Astrocyte (in vitro differentiated cells and primary cell): ENCODE results near the gene AGBL4. TPM values are rescaled to one million over a fixed set of nuclear protein-coding genes. Genes with fewer than 3 reads are reported as not detected.
"Not testable (repeated sequence)": the region's sequence is repeated elsewhere in the genome, so short reads cannot be mapped to it uniquely, and the experiment has no call there.

Experiments used
- DNase-seq: peaks from one replicate; pipeline ENCODE4 v3.0.0-alpha.2; 2010; ENCODE audit warnings: low read depth
- FAIRE-seq: peaks from 2 replicates; lab custom pipeline; 2011; peaks lifted over from hg19 to GRCh38; lab: Jason Lieb, UNC
- H2AFZ ChIP-seq: 2 replicates; pipeline ENCODE4 v1.6.0; 2012; ENCODE audit warnings: low read depth, low read length, inconsistent platforms
- H3K27ac ChIP-seq: 2 replicates; pipeline ENCODE4 v1.5.1; 2011; ENCODE audit warnings: low read depth, low read length, inconsistent platforms
- H3K27me3 ChIP-seq: 2 replicates; pipeline ENCODE4 v1.6.0; 2011; ENCODE audit warnings: low read length, inconsistent platforms; ENCODE audit not compliant: insufficient read depth
- H3K36me3 ChIP-seq: 2 replicates; pipeline ENCODE4 v1.5.1; 2011; ENCODE audit warnings: low read length, inconsistent platforms; ENCODE audit not compliant: insufficient read depth
- H3K4me1 ChIP-seq: 2 replicates; pipeline ENCODE4 v1.5.1; 2011; ENCODE audit warnings: low read length, inconsistent platforms; ENCODE audit not compliant: insufficient read depth
- H3K4me2 ChIP-seq: 2 replicates; pipeline ENCODE4 v1.6.0; 2012; ENCODE audit warnings: low read length, inconsistent platforms
- H3K4me3 ChIP-seq: 2 replicates; pipeline ENCODE4 v1.5.1; 2011; ENCODE audit warnings: low read depth, mild to moderate bottlenecking, low read length, inconsistent platforms; ENCODE audit not compliant: insufficient read depth
- H3K79me2 ChIP-seq: 2 replicates; pipeline ENCODE4 v1.6.0; 2012; ENCODE audit warnings: mild to moderate bottlenecking, low read length, inconsistent platforms; ENCODE audit not compliant: insufficient read depth
- H3K9ac ChIP-seq: 2 replicates; pipeline ENCODE4 v1.6.0; 2012; ENCODE audit warnings: mild to moderate bottlenecking, low read length, inconsistent platforms
- H3K9me3 ChIP-seq: 2 replicates; pipeline ENCODE4 v1.5.1; 2012; ENCODE audit warnings: low read depth, mild to moderate bottlenecking, low read length, inconsistent platforms; ENCODE audit not compliant: insufficient read depth
- H4K20me1 ChIP-seq: 2 replicates; pipeline ENCODE4 v1.6.0; 2012; ENCODE audit warnings: low read length, inconsistent platforms; ENCODE audit not compliant: insufficient read depth
- H3K27ac Mint-ChIP-seq: one replicate; pipeline ENCODE4 v1.8.0; 2021; ENCODE audit warnings: mild to moderate bottlenecking, mixed read lengths; ENCODE audit not compliant: unreplicated experiment
- H3K27me3 Mint-ChIP-seq: one replicate; pipeline ENCODE4 v1.8.0; 2021; ENCODE audit warnings: low read depth, mixed read lengths; ENCODE audit not compliant: unreplicated experiment
- H3K36me3 Mint-ChIP-seq: one replicate; pipeline ENCODE4 v1.8.0; 2021; ENCODE audit warnings: low read depth, mixed read lengths; ENCODE audit not compliant: unreplicated experiment
- H3K4me1 Mint-ChIP-seq: one replicate; pipeline ENCODE4 v1.8.0; 2021; ENCODE audit warnings: low read depth, mixed read lengths; ENCODE audit not compliant: unreplicated experiment
- H3K4me3 Mint-ChIP-seq: one replicate; pipeline ENCODE4 v1.8.0; 2021; ENCODE audit warnings: mild to moderate bottlenecking, moderate library complexity, mixed read lengths; ENCODE audit not compliant: unreplicated experiment
- H3K9me3 Mint-ChIP-seq: one replicate; pipeline ENCODE4 v1.8.0; 2021; ENCODE audit warnings: mild to moderate bottlenecking, mixed read lengths; ENCODE audit not compliant: unreplicated experiment
- CTCF ChIP-seq: IDR thresholded peaks from 2 replicates; pipeline ENCODE4 v1.5.1; 2011; ENCODE audit warnings: low read depth, mild to moderate bottlenecking, inconsistent platforms, low read length, moderate library complexity; ENCODE audit not compliant: insufficient read depth
- EZH2 ChIP-seq: IDR thresholded peaks from 2 replicates; pipeline ENCODE4 v1.6.1; 2012; ENCODE audit warnings: mild to moderate bottlenecking, low read length, inconsistent platforms; ENCODE audit not compliant: insufficient read depth
- total RNA-seq: library from RNA; stranded (reverse); gene quantifications from 2 replicates; pipeline ENCODE4 v1.2.1, GENCODE V29; 2021

Gene AGBL4
- total RNA-seq, 1 donor from 2014 or later = not detected

GRCh38 chr1:49293016-49293415 is 730.7 kb downstream of the AGBL4 start:
- H3K9me3 ChIP-seq = peaks cover 9% of the 10 kb centered on the region
- no peak overlapping the region for H3K27ac ChIP-seq
- H3K9ac ChIP-seq = no peak overlapping the region
- DNase-seq (no peak), FAIRE-seq (no peak)
- H3K36me3 Mint-ChIP-seq = no peaks in the 10 kb centered on the region
- H3K36me3 ChIP-seq = no peaks in the 10 kb centered on the region
- no peaks in the 10 kb centered on the region for H3K4me1 Mint-ChIP-seq
- H3K4me1 ChIP-seq = no peaks in the 10 kb centered on the region
- no peaks in the 10 kb centered on the region for H4K20me1 ChIP-seq
- H3K4me2 ChIP-seq = no peak overlapping the region
- no peak for TF ChIP-seq CTCF
- TF ChIP-seq EZH2 = no peak
- no peak overlapping the region for H3K27ac Mint-ChIP-seq
- H3K79me2 ChIP-seq = no peaks in the 10 kb centered on the region
- H2AFZ ChIP-seq = no peak overlapping the region
- H3K9me3 Mint-ChIP-seq = peaks cover 8% of the 10 kb centered on the region
- H3K4me3 Mint-ChIP-seq = no peak overlapping the region
- H3K27me3 ChIP-seq = no peaks in the 10 kb centered on the region
- H3K4me3 ChIP-seq = no peak overlapping the region
- no peaks in the 10 kb centered on the region for H3K27me3 Mint-ChIP-seq

GRCh38 chr1:49257211-49258049 is 766.3 kb downstream of the AGBL4 start:
- not testable (repeated sequence) for H3K27me3 Mint-ChIP-seq, H3K27me3 ChIP-seq, H3K4me1 Mint-ChIP-seq, H3K27ac ChIP-seq, H4K20me1 ChIP-seq, H3K4me3 Mint-ChIP-seq, H3K27ac Mint-ChIP-seq, H3K4me1 ChIP-seq, H2AFZ ChIP-seq, H3K36me3 Mint-ChIP-seq, H3K36me3 ChIP-seq, H3K9me3 Mint-ChIP-seq, H3K4me3 ChIP-seq, DNase-seq, H3K9me3 ChIP-seq, H3K79me2 ChIP-seq, H3K9ac ChIP-seq, H3K4me2 ChIP-seq, FAIRE-seq

GRCh38 chr1:49252917-49253316 is 770.8 kb downstream of the AGBL4 start:
- H3K9me3 ChIP-seq = no peaks in the 10 kb centered on the region
- no peaks in the 10 kb centered on the region for H3K79me2 ChIP-seq
- H3K27ac ChIP-seq = no peak overlapping the region
- no peak overlapping the region for H3K9ac ChIP-seq
- no peak overlapping the region for H3K27ac Mint-ChIP-seq
- H3K36me3 Mint-ChIP-seq = no peaks in the 10 kb centered on the region
- no peak overlapping the region for H3K4me3 Mint-ChIP-seq
- FAIRE-seq = no peak
- H3K4me3 ChIP-seq = no peak overlapping the region
- H2AFZ ChIP-seq = no peak overlapping the region
- H4K20me1 ChIP-seq = no peaks in the 10 kb centered on the region
- TF ChIP-seq EZH2 (no peak), CTCF (no peak)
- no peaks in the 10 kb centered on the region for H3K27me3 Mint-ChIP-seq
- no peaks in the 10 kb centered on the region for H3K4me1 Mint-ChIP-seq
- H3K27me3 ChIP-seq = no peaks in the 10 kb centered on the region
- H3K4me1 ChIP-seq = no peaks in the 10 kb centered on the region
- peaks cover 11% of the 10 kb centered on the region for H3K9me3 Mint-ChIP-seq
- no peak for DNase-seq
- H3K36me3 ChIP-seq = no peaks in the 10 kb centered on the region
- no peak overlapping the region for H3K4me2 ChIP-seq
